Caki2 (cell line): Measurements from ENCODE around the gene AKNA. TPM values are rescaled to one million over a fixed set of nuclear protein-coding genes. Genes with fewer than 3 reads are reported as not detected.

Experiments used
- DNase-seq: peaks from one replicate; pipeline ENCODE4 v3.0.0-alpha.2; 2015; ENCODE audit warnings: low read depth
- in situ Hi-C: cut with HindIII; loops from 2 replicates; pipeline ENCODE4 v1.10.0; 2016; ENCODE audit warnings: low sequenced_read_pairs, low pct_unique_long_range_greater_than_20kb, mixed read lengths
- total RNA-seq: library from RNA; depleted of rRNA; stranded (reverse); fragments of >200 nt; shearing (Covaris generic); gene quantifications from 2 replicates; pipeline ENCODE4 v1.2.3, GENCODE V29; 2014; ENCODE audit warnings: low replicate concordance; rRNA removed

Gene AKNA, protein sequence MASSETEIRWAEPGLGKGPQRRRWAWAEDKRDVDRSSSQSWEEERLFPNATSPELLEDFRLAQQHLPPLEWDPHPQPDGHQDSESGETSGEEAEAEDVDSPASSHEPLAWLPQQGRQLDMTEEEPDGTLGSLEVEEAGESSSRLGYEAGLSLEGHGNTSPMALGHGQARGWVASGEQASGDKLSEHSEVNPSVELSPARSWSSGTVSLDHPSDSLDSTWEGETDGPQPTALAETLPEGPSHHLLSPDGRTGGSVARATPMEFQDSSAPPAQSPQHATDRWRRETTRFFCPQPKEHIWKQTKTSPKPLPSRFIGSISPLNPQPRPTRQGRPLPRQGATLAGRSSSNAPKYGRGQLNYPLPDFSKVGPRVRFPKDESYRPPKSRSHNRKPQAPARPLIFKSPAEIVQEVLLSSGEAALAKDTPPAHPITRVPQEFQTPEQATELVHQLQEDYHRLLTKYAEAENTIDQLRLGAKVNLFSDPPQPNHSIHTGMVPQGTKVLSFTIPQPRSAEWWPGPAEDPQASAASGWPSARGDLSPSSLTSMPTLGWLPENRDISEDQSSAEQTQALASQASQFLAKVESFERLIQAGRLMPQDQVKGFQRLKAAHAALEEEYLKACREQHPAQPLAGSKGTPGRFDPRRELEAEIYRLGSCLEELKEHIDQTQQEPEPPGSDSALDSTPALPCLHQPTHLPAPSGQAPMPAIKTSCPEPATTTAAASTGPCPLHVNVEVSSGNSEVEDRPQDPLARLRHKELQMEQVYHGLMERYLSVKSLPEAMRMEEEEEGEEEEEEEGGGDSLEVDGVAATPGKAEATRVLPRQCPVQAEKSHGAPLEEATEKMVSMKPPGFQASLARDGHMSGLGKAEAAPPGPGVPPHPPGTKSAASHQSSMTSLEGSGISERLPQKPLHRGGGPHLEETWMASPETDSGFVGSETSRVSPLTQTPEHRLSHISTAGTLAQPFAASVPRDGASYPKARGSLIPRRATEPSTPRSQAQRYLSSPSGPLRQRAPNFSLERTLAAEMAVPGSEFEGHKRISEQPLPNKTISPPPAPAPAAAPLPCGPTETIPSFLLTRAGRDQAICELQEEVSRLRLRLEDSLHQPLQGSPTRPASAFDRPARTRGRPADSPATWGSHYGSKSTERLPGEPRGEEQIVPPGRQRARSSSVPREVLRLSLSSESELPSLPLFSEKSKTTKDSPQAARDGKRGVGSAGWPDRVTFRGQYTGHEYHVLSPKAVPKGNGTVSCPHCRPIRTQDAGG (N-terminal part only)
- total RNA-seq, result 3.4 and 6.3 TPM in 2 replicates

DNA sequence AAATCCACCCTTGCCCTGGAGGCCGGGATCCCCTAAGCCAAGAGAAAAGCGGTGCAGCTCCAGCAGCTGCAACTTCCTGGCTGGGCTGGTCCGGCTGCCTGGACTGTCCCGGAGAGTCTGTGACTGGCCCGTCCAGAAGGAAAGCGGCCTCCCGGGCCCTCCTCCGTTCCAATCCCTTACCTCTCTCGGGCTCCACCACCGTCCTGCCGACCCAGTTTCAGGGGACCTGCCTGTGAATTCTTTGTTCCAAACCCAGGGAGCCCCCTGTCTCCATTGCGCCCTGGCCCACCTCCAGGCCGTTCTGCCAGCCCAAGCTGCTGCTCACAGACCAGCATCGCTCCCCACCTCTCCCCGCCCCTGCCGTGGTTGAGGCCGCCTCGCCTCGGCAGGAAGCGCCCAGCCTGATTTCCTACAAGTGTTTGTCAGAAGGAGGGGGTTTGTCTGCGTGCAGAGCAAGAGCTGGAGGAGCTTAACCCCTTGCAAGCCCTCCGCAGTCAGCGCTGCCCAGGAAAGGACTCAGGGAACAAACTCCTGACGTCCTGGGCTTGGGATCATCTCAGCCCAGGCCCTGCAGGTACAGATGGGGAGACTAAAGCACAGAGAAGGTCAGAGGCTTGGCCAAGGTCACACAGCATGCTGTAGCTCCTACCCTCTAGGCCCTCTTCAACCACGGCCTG lies at the start of gene AKNA:
Gene AKNA (minus strand): TSS at position 303 of the 677 bp plus-strand sequence. CDS start 6,649 bp downstream, outside the sequence.
- DNase-seq, result no peak
- in situ Hi-C loops, result no loop called here

DNA sequence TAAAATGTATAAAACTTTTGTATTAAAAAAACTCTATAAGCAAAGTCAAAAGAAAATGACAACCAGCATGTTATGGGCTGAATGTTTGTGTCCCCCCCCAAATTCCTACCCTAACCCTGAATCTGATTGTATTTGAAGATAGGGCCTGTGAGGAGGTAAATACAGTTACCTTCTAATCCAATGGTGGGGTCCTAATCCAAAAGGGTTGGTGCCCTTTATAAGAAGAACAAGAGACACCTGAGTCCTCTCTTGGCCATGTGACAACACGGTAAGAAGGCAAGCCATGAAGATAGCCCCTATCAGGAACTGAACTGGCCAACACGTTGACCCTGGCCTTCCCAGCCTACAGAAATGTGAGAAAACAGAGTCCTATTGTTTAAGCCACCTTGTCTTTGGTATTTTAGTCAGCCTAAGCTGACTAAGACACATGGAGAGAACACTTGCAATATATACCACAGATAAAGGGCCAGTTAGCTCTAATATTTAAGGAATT lies 49.7 kb upstream of the AKNA start:
- in situ Hi-C loops, result no loop called here
- no peak for DNase-seq

DNA sequence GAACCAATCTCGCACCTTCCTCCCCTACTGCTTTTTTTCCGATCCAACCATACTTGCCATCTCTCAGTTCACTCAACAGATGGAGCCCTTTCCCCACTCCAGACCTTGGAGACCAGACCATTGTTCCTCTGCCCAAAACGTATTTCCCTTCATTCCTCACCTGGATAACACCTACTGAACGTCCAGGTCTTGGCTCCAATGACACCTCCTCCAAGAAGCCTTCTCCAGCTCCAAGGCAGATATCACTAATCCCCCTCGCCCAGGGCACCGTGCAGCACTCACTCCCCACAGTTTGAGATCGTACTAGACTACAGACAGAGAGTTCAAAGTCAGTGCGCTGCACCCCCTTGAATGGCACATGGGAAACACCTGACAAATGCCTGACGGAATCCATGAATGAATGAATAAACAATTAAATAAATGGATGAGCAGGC lies 47.1 kb upstream of the AKNA start:
- peak; percentile 23 for DNase-seq
- in situ Hi-C loops, result no loop called here

DNA sequence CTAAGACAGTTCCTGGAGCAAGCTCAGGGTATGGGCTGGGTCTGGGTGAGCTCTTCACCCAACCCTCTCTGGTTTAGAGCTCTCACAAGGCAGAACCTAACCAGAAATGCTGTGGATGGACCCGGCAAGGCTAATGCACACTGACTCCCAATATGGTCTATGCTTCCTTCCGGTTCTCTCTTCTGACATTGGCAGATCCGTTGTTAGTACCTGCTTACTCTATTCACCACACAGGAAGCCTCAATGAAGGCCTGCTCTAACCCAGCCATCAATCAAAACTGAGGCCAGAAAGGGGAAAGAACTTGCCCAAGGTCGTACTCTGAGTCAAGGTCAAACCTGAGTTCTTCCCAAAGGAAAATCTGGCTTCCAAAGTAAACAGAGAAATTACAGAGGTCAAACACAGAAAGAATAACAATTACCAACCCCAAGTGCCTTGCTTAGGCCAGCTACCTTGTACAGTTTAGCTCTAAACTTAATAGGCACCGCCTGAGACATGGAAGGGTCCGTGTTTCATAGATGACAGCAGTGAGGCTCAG lies 46.0 kb upstream of the AKNA start:
- in situ Hi-C loops, result no loop called here

DNA sequence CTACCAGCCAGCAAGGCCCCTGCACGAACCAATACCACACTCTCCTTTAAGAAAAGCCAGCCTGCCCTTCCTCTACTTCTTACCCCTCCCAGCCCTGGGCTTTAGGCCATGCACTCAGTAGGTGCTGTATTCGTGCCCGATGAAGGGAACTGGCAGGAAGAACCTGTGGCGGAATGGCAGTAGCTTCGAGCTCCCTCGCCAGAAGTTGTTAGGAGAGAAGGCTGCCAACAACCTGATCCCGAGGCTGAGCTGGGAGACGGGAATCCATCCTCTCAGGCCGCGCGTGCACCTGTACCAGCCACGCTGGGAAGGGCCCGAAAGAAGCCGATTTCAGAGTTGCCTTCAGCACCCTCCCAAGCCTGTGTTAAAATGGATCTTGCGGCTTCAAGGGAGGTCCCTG lies 45.3 kb upstream of the AKNA start:
- no peak for DNase-seq
- in situ Hi-C loops, result no loop called here

More for the DNA sequence above, 46.0 kb upstream of the AKNA start:
- DNase-seq, result no peak

DNA sequence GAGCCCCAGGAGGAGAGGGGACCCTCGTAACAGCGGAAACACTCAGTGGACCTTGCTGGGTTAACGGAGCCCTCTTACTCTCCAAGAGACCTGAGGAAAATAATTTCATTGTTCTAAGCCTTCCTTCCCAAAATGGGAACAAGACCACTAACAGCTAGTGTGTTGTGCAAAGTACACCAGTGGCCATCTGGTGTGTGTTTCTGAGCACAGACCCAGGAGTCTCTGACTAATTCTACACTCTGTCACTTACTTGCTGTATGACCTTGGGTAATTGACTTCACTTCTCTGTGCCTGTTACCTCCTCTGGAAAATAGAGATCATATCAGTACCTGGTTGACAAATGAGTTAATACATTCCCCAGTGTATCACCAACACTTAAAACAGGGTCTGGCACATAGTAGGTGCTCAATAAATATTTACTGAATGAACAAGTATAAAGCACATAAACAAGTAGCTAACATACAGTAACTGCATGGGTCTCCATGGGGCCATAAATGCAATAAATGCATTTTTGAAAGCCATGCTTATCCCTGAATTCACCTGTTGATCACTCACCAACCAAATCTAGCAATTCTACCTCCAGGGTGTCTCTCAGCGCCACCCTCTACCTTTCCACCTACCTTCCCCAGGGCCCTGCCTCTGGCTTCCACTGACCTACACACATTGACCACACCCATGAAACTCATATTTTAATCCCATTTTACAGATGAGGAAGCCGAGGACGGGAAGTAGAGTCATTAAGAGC lies 44.7 kb upstream of the AKNA start:
- DNase-seq, result no peak
- in situ Hi-C loops, result no loop called here

DNA sequence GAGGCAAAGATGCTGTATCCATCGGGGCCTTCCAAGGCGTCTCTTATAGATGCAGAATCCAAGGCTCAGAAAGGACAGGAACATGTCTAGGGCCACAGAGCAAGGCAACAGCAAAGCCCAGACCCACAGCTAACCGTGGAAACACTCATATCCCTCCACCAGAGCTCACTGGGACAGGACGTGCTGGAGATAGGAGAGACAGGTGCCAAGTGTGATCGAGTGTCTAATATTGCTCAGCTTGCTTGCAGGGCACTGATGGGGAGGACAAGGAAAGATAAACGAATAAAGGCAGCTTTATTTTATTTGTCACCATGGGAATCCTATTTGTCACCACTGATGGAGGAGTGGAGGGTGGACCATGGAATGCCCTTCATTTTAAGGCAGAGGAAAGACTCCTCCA lies 44.0 kb upstream of the AKNA start:
- no peak for DNase-seq
- in situ Hi-C loops, result no loop called here

DNA sequence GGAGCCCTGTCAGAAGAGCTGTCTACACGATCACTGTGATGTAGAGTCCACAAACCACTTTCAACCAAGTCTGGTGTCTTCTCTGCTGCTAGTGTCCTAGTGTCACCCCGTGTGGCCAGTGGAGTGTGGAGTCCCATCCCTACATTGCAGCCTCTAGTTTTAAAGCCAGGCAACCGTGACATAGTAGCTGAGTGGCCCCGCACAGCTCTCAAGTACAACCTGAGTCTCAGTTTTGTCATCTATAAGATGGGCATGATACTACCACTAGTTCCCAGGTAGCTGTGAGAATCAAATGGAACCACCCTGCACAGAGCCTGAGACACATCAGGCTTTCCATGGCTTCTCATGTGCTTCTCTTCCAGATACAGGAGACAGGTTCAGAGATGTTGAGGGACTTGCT lies 43.2 kb upstream of the AKNA start:
- in situ Hi-C loops, result no loop called here
- no peak for DNase-seq

DNA sequence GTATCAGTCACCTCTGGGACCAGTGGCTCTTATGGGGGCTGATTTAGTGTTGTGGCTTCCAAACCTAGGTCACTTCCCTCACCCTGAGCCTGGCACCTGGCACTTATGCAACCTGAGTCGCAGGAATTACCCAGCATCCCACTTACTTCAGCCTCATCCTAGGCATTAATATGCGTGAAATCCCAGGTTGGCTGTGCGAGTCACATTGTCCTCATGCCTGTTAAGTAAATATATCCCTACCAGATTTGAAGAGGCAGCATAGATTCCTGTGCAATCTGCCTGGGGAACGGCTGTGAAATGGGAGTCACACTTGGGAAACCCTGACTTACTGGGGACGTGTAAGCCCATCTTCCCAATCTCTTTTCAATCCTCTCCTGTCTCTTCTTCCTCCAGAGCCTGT lies 42.7 kb upstream of the AKNA start:
- DNase-seq, result peak; percentile 31
- in situ Hi-C loops, result no loop called here

DNA sequence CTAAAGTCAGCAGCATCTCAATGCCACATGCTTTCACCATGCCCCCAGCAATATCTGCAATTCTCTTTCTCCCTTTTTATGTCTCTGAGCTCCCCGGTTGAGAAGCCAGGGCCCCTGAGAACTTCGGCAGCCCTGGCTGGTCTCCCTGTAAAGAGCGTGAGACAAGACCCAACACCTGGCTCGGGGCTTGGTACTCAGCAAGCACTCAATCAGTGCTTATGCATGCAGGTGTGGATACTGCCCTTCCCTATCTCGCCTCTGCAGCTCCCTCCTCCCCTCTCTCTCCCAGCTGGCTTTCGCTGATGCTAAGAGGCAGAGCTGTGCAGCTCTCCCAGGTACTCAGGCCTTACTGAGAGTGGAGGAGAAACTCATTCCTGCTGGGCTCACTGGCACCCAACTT lies 41.7 kb upstream of the AKNA start:
- DNase-seq, result no peak
- in situ Hi-C loops, result no loop called here

DNA sequence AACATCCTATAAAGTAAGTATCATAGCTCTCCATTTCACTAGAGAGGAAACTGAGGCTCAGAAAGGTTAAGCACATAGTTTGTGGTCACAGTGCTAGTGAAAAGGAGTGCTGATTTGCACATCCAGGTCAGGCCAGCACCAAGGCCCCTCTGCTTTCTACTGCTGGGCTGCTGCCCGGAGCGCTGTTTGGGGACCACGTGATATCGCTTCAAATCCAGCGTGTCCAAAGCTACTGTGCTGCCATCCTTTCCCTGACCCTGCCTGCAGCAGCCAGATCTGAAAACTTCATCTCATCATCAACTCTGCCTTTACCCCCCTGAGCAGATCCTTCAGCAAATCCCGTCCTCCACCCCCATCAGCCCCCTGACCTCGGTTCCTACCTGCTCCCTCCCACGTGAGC lies 40.7 kb upstream of the AKNA start:
- no peak for DNase-seq
- in situ Hi-C loops, result no loop called here

DNA sequence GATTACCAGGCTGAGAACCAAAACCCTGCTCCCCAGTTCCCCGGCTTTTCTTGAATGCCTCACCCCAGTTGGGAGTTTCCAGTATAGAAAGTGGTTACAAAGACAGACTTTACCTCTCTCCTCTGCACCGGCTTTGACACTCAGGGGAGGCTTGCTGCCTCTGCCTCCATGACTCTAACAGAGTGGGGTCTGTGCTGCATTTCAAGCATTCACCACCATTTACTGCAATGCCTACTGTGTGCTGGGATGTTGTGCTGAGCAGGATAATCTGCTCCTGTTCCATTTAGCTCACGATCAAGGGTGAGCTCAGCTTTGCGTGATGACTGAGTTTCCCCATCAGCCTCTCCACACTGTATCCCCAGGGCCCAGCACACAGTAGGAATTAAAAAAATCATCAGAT lies 39.9 kb upstream of the AKNA start:
- in situ Hi-C loops, result no loop called here
- no peak for DNase-seq

DNA sequence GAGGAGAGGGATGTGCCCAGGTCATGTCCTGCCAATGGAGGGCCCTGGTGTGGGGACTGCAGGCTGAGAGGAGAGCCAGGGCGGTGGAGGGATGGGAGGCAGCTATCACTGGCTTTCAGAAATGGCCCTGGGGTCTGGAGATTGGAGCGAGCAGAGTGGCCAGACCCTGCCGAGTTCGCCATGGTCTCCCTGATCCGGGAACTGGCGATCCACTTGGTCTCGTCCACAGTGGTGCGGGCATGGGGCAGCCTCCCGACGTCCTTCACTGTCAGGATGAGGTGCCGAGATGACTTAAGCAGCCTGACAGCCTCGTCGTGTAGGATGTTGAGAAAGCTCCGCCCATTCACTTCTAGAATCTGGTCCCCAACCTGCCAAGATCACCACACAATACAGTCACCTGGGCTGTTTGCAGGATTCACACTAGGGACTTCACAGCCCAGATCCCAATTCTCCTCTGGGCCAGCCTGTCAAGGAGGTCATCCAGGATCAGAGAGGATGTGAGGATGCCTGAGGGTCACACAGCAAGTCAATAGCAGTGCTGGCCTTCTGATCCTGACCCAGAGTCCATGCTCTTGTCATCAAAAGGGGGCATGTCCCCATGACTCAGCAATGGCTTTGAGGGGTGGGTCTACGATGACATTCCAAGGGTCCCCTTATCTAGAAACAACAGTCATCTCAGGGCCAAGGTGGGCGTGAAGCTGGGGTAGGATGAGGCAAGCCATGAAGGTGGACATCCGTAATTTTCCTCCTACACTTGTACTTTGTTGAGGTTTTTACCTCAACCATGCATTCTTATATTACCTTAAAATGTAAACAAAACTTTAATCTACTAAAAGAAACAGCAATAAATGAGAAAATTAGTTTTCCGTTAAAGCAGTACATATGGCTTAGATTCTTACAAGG lies 38.5 kb upstream of the AKNA start:
- in situ Hi-C loops, result no loop called here
- DNase-seq, result no peak

DNA sequence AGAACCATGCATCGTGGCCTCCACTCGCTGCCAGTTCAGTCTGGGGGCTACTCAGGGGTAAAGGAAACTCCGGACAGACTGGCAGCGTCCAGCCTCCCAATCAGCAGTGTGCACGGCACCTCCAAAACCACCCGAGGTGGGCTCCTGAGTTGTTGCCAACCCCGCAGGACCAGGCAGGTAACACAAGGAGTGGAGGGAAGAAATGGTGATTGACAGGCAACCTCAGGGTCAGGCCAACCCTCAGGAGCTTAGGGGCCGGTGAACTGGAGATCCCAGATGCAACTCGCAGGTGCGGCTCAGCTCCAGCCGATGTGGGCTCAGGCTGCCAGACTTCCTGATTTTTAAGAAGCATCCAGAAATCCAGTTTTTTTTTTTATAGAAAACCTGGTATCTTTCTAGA lies 37.3 kb upstream of the AKNA start:
- no peak for DNase-seq
- in situ Hi-C loops, result no loop called here

DNA sequence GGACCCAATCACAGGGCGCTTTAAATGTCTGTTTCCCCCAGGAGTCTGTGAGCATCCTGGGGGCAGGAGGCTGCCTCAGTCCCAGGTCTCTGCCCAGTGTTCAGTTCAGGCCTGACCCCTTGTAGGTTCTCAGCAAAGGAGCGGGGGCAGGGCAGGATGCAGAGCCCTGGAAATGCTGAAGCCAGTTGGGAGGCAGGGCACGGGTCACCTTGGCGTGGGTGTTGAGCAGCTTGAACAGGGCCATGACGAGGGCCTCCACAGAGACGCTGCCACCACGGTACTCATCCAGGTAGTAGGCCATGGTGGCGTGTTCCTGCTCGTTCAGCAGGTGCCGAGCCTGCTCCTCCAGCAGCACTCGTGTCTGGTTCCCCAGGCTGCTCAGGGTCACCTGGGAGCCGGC lies 36.3 kb upstream of the AKNA start:
- in situ Hi-C loops, result no loop called here
- DNase-seq, result no peak

DNA sequence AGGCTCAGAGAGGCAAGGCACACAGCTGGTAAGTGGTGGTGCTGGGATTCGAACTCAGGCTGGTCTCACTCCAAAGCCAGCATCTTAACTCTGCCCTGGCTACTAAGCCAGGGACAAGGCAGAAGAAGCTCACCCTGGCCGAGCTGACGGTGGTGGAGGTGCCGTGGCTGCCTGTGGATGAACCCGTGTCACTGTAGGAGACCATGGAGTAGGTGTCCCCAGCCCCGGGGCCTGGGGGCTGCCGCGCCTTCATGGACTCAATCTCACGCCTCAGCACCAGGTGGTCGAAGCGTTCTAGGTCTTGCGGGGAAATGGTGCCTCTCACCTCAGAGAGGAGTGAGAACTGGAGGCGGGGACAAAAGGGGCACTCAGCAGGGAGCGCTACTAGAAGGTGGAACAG lies 35.4 kb upstream of the AKNA start:
- in situ Hi-C loops, result no loop called here
- DNase-seq, result no peak
